ENCODE data around the gene ATAD3B. TPM values are rescaled to one million over a fixed set of nuclear protein-coding genes. Genes with fewer than 3 reads are reported as not detected.

ATAD3B gene
- total and polyA plus RNA-seq, 2 of the 13 experiments (the other 11 are each of a cell fraction or from before 2014, with no cell fraction given): 9.6 to 31.1 TPM

GRCh38 chr1:1431845-1432273 is 39.7 kb upstream of the ATAD3B start (continued):
- TF ChIP-seq, protein P1, sequence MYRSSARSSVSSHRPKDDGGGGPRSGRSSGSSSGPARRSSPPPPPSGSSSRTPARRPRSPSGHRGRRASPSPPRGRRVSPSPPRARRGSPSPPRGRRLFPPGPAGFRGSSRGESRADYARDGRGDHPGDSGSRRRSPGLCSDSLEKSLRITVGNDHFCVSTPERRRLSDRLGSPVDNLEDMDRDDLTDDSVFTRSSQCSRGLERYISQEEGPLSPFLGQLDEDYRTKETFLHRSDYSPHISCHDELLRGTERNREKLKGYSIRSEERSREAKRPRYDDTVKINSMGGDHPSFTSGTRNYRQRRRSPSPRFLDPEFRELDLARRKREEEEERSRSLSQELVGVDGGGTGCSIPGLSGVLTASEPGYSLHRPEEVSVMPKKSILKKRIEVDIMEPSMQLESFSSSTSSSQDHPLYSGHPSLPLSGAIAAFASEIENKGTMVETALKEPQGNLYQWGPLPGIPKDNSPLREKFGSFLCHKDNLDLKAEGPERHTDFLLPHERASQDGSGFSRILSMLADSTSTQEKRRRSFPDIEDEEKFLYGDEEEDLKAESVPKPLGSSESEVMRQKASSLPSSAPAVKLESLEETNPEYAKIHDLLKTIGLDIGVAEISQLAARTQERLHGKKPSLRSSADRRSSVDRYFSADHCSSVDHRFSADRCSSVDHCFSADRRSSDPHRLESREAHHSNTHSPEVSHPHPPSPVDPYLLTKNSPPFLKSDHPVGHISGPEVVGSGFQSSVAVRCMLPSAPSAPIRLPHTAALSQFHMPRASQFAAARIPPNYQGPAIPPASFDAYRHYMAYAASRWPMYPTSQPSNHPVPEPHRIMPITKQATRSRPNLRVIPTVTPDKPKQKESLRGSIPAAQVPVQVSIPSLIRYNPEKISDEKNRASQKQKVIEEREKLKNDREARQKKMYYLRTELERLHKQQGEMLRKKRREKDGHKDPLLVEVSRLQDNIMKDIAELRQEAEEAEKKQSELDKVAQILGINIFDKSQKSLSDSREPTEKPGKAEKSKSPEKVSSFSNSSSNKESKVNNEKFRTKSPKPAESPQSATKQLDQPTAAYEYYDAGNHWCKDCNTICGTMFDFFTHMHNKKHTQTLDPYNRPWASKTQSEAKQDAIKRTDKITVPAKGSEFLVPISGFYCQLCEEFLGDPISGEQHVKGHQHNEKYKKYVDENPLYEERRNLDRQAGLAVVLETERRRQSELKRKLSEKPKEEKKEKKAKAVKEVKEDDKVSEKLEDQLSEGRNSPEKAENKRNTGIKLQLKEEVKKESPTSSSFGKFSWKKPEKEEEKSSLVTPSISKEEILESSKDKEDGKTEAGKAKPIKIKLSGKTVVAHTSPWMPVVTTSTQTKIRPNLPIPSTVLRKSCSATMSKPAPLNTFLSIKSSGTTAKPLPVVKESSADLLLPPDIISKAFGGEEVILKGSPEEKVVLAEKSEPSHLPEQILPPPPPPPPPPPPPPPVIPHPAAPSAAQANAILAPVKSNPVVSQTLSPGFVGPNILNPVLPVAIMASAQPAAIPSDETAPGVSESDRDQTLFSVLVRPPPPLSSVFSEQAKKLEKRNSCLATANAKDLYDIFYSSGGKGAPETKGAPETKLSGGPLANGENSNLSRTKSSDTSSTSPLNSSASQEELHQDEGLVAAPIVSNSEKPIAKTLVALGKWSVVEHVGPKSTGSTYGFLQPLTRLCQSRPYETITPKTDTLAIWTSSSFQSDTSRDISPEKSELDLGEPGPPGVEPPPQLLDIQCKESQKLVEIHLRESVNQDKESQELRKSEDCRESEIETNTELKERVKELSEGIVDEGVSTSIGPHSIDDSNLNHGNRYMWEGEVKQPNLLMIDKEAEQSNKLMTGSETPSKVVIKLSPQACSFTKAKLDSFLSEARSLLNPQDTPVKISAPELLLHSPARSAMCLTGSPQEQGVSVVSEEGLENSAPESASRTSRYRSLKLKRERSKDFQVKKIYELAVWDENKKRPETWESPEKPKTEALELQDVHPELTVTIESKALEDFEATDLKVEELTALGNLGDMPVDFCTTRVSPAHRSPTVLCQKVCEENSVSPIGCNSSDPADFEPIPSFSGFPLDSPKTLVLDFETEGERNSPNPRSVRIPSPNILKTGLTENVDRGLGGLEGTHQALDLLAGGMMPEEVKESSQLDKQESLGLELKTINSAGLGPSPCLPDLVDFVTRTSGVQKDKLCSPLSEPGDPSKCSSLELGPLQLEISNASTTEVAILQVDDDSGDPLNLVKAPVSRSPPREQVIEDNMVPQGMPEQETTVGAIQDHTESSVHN (CRISPR knock-in tag; IDR thresholded peaks at IDR 0.05): peak; percentile 46; the same call in 1 of the 2 replicates
- TF ChIP-seq ZNF263 (CRISPR knock-in tag; IDR thresholded peaks at IDR 0.05) (peak; percentile 88), GABPB1 (CRISPR knock-in tag; IDR thresholded peaks at IDR 0.05) (peak; percentile 75), ZNF337 (CRISPR knock-in tag; IDR thresholded peaks at IDR 0.05; ENCODE audit: borderline replicate concordance, low read depth) (peak; percentile 84; the same call in 1 of the 2 replicates), DMAP1 (CRISPR knock-in tag; IDR thresholded peaks at IDR 0.05) (peak; percentile 47; the same call in 1 of the 2 replicates), ELF1 (CRISPR knock-in tag; IDR thresholded peaks at IDR 0.05) (peak; percentile 50), ZNF564 (CRISPR knock-in tag; IDR thresholded peaks at IDR 0.05) (peak; percentile 76; the same call in 1 of the 2 replicates), SSRP1 (CRISPR knock-in tag; IDR thresholded peaks at IDR 0.05) (peak; percentile 50; the same call in 1 of the 2 replicates)
- TF ChIP-seq, protein P2, sequence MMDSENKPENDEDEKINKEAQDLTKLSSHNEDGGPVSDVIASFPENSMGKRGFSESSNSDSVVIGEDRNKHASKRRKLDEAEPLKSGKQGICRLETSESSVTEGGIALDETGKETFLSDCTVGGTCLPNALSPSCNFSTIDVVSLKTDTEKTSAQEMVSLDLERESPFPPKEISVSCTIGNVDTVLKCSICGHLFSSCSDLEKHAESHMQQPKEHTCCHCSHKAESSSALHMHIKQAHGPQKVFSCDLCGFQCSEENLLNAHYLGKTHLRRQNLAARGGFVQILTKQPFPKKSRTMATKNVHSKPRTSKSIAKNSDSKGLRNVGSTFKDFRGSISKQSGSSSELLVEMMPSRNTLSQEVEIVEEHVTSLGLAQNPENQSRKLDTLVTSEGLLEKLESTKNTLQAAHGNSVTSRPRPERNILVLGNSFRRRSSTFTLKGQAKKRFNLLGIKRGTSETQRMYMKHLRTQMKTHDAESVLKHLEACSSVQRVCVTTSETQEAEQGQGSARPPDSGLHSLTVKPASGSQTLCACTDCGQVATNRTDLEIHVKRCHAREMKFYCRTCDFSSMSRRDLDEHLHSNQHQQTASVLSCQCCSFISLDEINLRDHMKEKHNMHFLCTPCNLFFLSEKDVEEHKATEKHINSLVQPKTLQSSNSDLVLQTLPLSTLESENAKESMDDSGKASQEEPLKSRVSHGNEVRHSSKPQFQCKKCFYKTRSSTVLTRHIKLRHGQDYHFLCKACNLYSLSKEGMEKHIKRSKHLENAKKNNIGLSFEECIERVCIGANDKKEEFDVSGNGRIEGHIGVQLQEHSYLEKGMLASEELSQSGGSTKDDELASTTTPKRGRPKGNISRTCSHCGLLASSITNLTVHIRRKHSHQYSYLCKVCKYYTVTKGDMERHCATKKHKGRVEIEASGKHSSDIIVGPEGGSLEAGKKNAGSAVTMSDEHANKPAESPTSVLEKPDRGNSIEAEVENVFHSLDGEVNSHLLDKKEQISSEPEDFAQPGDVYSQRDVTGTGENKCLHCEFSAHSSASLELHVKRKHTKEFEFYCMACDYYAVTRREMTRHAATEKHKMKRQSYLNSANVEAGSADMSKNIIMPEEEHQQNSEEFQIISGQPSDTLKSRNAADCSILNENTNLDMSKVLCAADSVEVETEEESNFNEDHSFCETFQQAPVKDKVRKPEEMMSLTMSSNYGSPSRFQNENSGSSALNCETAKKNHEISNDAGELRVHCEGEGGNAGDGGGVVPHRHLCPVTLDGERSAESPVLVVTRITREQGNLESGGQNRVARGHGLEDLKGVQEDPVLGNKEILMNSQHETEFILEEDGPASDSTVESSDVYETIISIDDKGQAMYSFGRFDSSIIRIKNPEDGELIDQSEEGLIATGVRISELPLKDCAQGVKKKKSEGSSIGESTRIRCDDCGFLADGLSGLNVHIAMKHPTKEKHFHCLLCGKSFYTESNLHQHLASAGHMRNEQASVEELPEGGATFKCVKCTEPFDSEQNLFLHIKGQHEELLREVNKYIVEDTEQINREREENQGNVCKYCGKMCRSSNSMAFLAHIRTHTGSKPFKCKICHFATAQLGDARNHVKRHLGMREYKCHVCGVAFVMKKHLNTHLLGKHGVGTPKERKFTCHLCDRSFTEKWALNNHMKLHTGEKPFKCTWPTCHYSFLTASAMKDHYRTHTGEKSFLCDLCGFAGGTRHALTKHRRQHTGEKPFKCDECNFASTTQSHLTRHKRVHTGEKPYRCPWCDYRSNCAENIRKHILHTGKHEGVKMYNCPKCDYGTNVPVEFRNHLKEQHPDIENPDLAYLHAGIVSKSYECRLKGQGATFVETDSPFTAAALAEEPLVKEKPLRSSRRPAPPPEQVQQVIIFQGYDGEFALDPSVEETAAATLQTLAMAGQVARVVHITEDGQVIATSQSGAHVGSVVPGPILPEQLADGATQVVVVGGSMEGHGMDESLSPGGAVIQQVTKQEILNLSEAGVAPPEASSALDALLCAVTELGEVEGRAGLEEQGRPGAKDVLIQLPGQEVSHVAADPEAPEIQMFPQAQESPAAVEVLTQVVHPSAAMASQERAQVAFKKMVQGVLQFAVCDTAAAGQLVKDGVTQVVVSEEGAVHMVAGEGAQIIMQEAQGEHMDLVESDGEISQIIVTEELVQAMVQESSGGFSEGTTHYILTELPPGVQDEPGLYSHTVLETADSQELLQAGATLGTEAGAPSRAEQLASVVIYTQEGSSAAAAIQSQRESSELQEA (CRISPR knock-in tag; IDR thresholded peaks at IDR 0.05; ENCODE audit: not compliant biosample characterization): peak; percentile 90
- TF ChIP-seq, protein P3, sequence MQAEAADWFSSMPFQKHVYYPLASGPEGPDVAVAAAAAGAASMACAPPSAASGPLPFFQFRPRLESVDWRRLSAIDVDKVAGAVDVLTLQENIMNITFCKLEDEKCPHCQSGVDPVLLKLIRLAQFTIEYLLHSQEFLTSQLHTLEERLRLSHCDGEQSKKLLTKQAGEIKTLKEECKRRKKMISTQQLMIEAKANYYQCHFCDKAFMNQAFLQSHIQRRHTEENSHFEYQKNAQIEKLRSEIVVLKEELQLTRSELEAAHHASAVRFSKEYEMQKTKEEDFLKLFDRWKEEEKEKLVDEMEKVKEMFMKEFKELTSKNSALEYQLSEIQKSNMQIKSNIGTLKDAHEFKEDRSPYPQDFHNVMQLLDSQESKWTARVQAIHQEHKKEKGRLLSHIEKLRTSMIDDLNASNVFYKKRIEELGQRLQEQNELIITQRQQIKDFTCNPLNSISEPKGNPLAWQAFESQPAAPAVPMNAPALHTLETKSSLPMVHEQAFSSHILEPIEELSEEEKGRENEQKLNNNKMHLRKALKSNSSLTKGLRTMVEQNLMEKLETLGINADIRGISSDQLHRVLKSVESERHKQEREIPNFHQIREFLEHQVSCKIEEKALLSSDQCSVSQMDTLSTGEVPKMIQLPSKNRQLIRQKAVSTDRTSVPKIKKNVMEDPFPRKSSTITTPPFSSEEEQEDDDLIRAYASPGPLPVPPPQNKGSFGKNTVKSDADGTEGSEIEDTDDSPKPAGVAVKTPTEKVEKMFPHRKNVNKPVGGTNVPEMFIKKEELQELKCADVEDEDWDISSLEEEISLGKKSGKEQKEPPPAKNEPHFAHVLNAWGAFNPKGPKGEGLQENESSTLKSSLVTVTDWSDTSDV (CRISPR knock-in tag; IDR thresholded peaks at IDR 0.05): 0 out of 2 replicates have a peak, but pooled peaks have one; percentile 26
